GM21723 (cell line): Measurements from ENCODE around the gene ACTL8.

Experiments
- ATAC-seq: cut with Tn5 transposase; IDR thresholded peaks from one replicate; pipeline ENCODE4 v1.9.1; 2021; ENCODE audit warnings: mild to moderate bottlenecking, moderate library complexity; ENCODE audit not compliant: unreplicated experiment

The ACTL8 gene

GRCh38 chr1:17841944-17842343 lies 86.8 kb downstream of the ACTL8 start:
- ATAC-seq: no peak

- no peak for ATAC-seq
Measured at GRCh38 chr1:17842686-17843085, 87.6 kb downstream of the ACTL8 start.

GRCh38 chr1:17844185-17844826 lies 89.2 kb downstream of the ACTL8 start:
- no peak for ATAC-seq

DNA sequence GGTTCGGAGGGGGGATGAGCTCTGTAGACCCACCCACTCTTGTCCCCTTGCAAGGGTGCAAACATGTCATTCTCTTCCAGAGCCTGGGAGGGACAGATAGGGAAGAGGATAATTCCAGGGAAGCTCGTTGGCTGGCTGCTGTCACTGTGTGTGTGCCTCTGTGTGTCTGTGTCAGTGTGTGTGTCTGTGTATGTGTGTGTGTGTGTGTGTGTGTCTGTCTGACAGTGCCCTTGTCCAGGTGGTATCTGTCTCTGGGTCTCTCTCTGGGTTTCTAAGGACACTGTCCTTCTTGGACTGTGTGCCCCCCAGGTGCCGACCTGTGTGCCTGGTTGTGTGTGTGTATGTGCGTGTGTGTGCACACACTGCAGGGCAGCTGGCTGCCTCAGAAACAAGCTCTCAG lies 90.5 kb downstream of the ACTL8 start:
- ATAC-seq: no peak

GRCh38 chr1:17846341-17846740 lies 91.2 kb downstream of the ACTL8 start:
- ATAC-seq: no peak

GRCh38 chr1:17847111-17847510 lies 92.0 kb downstream of the ACTL8 start:
- no peak for ATAC-seq

- no peak for ATAC-seq
Measured at GRCh38 chr1:17849216-17849615, 94.1 kb downstream of the ACTL8 start.

- no peak for ATAC-seq
Measured at GRCh38 chr1:17851056-17851455, 95.9 kb downstream of the ACTL8 start.

GRCh38 chr1:17852383-17852782 lies 97.2 kb downstream of the ACTL8 start:
- ATAC-seq: no peak

GRCh38 chr1:17853241-17853935 lies 98.3 kb downstream of the ACTL8 start:
- ATAC-seq: no peak

DNA sequence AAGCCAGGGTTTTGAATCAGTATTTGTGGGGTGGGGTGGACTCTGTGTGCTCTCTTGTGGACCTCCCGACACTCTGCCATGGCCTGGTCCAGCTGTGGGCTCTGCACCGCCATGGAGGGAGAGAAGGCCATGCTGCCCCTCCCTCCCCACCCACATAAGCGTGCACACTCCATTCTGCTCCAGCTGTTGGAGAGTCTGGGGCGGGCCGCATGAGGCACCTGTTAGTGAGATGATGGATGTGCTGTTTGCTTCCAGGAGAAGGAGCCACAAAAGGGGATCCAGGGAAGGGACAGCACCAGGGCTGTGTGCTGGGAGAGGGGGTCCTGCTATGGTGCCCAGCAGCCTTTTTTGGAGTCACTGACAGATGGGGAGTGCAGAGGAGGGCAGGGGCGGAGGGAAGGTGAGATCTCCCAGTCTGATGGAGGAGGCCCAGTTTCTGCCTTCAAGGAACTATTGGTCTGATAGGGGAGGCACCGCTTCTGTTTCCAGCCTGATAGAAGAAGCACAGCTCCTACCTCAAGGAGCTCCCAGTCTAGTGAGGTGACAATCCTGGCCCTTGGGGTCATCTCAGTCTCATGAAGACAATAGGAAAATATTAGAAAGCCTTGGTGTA lies 101.5 kb downstream of the ACTL8 start:
- ATAC-seq: no peak

DNA sequence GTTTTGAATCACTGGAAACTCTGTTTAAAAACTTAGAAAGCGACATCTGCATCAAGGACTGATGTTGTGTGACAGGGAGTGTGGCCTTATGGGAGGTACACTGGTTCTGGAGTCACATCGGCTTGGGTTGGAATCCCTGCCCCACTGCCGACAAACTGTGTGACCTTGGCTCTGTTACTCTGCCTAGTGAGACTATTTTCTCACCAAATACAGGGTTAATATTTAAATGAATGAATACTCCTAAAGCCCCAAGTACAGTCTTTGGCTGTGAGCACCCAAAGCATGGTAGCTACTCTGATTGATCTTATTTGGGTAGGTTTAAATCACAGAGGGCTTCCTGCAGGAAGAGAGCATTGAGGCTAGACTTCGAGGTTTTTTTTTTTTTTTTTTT lies 102.0 kb downstream of the ACTL8 start:
- ATAC-seq: no peak

GRCh38 chr1:17857996-17858395 lies 102.9 kb downstream of the ACTL8 start:
- no peak for ATAC-seq

GRCh38 chr1:17860812-17861211 lies 105.7 kb downstream of the ACTL8 start:
- ATAC-seq: no peak

- no peak for ATAC-seq
Measured at GRCh38 chr1:17861685-17862084, 106.6 kb downstream of the ACTL8 start.

DNA sequence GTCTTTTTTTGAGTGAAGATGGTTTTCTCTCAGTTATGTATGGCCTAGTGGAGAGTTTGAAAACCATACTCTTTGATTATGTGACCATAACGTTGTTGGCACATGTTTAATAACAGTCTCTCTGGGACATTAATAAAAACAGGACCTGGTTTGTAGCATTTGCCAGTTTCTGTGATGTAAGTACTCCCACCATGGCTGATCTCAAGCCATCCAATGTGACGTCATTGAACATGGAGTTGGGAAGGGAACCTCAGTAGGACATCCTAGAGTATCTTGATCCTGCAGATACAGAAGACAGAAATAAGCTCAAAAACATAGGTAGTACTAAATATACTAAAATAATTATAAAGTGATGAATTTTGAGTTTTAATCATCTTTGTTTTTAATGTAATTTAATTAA lies 107.0 kb downstream of the ACTL8 start:
- ATAC-seq: no peak

GRCh38 chr1:17865912-17866739 lies 111.0 kb downstream of the ACTL8 start:
- ATAC-seq: no peak

GRCh38 chr1:17866740-17867029 lies 111.6 kb downstream of the ACTL8 start:
- ATAC-seq: no peak

DNA sequence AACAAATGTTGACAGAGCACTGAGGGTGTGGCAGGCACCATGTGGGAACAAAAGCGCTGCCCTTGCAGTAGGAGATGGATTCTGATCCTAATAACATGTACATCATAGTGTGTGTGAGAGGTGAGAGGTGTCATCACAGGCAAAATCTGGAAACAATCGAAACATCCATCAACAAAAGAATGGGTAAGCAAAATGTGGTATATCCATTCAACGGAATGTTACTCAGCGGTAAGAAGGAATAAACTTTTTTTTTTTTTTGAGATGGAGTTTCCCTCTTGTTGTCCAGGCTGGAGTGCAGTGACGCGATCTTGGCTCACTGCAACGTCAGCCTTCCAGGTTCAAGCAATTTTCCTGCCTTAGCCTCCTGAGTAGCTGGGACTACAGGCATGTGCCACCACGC lies 112.3 kb downstream of the ACTL8 start:
- no peak for ATAC-seq

- no peak for ATAC-seq
Measured at GRCh38 chr1:17869815-17870214, 114.7 kb downstream of the ACTL8 start.

DNA sequence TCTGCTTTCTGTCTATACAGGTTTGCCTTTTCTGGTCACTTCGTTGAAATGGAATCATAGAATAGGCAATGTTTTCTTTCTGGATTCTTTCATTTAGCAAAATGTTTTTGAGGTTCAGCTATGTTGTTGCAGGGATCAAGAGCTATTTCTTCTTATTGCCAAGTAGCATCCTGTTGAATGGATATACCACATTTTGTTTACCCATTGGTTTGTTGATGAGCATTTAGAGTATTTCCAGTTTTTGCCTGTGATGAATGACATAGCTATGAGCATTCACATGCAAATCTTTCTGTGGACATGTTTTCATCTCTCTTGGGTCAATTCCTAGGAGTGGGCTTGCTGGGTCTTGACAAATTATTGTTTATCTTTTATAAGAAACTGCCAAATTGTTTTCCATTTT lies 115.5 kb downstream of the ACTL8 start:
- ATAC-seq: no peak
